HG02759 (cell line): Measurements from ENCODE around the gene SBNO2.
A peak's percentile ranks its signal among the peaks of the same experiment; 100 is the strongest.

Experiments
- ATAC-seq: cut with Tn5 transposase; IDR thresholded peaks from one replicate; pipeline ENCODE4 v1.9.1; 2021; ENCODE audit warnings: mild to moderate bottlenecking, moderate library complexity; ENCODE audit not compliant: unreplicated experiment

The SBNO2 gene

GRCh38 chr19:1074544-1075283, 99.4 kb downstream of the SBNO2 start:
- peak; percentile 58 for ATAC-seq

GRCh38 chr19:1073956-1074517, 100.0 kb downstream of the SBNO2 start:
- ATAC-seq: no peak

GRCh38 chr19:1073063-1073955, 100.8 kb downstream of the SBNO2 start:
- ATAC-seq: no peak

GRCh38 chr19:1072371-1073015, 101.6 kb downstream of the SBNO2 start:
- ATAC-seq: no peak

GRCh38 chr19:1070931-1071791, 102.9 kb downstream of the SBNO2 start:
- ATAC-seq: no peak

GRCh38 chr19:1070576-1070930, 103.5 kb downstream of the SBNO2 start:
- no peak for ATAC-seq

DNA sequence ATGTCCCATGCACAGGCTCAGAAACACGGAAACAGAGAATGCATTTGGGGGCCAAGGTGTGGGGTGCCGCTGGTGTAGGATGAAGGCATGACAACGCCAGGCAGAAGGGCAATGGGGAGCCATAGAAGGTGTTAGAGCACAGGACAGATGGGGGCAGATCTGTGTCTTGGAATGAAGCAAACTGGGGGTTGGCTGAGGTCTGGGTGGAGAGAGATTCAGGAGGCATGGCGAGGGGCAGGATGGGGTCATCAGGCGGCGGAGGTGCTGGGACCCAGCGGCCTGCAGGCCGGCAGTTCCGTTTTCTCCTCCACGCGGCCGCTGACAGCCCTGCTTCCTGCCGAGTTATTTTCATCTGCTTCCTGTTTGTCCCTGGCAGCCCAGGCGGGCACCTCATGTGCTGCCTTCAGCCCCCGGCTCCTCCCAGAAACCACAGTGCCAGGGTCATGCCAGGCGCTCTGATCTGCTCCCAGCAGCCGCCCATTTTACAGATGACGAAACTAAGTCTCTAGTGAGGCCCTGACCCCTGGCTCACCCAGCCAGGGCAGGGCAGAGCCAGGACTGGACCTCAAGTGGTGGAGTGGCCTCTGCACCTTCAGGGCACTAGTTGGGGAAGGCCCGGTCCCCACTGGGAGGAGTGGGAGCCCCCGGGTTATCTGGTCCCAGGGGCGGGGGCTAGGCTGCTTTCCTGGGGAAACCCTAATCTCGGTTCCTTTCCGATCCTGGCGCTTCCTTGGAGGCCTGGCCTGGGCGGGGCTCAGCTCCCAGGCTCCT, 104.9 kb downstream of the SBNO2 start:
- ATAC-seq: no peak

DNA sequence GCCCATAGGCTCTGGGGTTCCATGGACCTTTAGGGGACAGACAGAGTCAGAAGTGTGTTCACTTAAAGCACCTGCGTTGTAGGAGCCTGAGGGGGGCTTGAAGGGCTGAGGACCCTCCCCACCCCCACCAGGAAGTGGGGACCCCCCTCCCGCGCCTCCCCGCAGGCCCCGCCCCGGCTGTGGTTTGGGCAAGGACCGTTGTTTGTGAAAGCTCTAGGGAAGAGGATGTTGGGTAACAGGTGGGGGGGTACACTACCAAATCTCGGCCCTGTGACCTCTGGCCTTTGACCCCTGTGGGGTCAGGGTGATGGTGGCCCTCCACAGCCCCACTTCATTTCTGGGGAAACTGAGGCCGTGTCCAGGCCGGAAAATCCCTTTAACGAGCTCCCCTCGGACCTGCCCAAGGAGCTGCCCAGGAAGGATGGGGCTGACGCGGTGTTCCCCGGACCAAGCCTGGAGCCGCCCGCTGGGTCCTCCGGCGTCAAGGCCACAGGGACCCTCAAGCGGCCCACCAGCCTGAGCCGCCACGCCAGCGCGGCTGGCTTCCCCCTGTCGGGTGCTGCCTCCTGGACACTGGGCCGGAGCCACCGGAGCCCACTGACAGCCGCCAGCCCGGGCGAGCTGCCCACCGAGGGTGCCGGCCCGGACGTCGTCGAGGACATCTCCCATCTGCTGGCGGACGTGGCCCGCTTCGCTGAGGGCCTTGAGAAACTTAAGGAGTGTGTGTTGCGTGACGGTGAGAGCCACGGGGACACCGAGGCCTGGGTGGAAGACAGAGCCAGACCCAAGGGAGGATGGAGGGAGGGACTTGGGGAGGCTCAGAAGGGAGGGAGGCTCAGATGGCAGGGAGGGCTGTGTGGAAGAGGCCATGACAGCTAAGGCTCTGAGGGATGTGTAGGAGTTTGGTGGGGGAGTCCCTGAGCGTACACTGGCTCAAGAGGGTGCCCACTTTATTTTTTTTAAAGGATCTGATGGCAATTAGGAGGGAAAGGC, 105.8 kb downstream of the SBNO2 start:
- ATAC-seq: no peak

GRCh38 chr19:1067341-1067957, 106.6 kb downstream of the SBNO2 start:
- ATAC-seq: no peak

DNA sequence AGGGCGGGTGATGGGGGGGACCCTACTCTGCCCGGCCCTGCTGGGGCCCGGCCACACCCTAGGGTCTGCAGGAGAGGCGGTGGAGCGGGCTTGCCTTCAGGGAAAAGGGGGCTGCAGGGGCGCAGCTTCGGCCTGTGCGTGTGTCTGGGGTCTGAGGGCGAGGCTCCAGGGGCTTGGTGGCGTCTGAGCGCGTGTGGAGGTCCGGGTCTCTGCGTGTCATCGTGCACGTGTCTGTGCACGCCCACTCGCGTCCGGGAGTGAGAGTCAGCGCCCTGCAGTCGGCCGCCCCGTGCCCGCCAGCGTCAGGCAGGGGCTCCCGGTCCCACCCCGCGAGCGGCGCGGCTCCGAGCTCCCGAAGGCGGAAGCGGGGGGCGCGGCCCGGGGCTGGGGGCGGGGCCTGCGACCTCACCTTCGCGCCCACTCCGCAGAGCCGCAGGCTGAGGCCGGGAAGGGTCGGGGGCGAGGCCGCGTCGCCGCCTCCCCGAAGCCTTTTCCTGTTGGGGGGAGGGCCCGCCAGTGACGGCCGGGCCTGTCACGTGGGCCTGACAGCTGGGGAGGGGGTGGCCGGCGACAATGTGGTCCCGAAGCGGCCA, 107.2 kb downstream of the SBNO2 start, which contains the start of gene ARHGAP45:
ARHGAP45 (plus strand) TSS at position 420 of the 593 bp plus-strand sequence. CDS start 239 bp downstream, outside the sequence.
- no peak for ATAC-seq

DNA sequence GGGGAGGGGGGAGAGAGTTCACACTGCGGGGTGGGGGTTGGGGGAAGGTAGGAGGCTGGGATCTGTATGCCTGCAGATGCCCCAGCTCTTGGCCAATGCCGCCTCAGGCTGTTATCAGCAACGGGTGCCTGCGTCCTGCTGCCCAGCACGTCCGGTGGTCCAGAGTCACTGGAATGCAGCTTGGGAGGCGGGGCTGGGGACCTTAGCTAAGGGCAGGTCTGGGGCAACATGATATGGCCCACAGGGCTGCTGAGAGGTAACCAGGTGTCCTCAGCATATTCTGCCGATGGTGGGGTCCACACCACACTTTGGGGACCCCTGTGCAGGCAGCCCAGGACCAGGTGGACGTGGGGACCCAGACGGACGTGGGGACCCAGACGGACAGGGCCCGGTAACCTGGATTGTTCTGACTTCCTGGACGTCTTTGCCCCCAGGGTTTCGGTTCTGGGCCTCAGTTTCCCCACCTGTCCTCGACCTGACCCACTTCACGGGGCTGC, 107.8 kb downstream of the SBNO2 start:
- ATAC-seq: no peak

GRCh38 chr19:1065606-1066109, 108.4 kb downstream of the SBNO2 start:
- no peak for ATAC-seq

DNA sequence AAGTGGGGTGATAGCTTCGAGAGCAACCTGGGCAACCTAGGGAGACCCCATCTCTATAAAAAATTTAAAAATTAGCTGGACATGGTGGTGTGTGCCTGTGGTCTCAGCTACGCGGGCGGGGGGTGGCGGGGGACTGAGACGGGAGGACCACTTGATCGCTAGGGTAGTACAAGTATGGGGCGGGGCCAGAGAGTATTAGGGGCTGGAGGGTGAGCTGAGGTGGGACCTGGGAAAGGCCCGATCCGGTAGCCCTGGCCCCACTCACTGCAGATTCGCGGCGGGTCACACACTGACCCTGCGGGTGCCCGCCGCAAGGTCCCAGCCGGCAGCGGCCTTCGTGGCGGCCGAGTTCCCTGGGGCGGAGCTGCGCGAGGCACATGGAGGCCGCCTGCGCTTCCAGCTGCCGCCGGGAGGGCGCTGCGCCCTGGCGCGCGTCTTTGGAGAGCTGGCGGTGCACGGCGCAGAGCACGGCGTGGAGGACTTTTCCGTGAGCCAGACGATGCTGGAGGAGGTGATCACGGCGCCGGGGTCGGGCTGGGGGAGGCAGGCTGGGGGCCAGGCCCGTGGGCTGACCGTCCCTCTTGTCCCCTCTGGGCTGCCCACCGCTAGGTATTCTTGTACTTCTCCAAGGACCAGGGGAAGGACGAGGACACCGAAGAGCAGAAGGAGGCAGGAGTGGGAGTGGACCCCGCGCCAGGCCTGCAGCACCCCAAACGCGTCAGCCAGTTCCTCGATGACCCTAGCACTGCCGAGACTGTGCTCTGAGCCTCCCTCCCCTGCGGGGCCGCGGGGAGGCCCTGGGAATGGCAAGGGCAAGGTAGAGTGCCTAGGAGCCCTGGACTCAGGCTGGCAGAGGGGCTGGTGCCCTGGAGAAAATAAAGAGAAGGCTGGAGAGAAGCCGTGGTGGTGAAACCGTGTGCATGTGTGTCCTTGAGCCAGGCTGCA, 109.1 kb downstream of the SBNO2 start:
- no peak for ATAC-seq

DNA sequence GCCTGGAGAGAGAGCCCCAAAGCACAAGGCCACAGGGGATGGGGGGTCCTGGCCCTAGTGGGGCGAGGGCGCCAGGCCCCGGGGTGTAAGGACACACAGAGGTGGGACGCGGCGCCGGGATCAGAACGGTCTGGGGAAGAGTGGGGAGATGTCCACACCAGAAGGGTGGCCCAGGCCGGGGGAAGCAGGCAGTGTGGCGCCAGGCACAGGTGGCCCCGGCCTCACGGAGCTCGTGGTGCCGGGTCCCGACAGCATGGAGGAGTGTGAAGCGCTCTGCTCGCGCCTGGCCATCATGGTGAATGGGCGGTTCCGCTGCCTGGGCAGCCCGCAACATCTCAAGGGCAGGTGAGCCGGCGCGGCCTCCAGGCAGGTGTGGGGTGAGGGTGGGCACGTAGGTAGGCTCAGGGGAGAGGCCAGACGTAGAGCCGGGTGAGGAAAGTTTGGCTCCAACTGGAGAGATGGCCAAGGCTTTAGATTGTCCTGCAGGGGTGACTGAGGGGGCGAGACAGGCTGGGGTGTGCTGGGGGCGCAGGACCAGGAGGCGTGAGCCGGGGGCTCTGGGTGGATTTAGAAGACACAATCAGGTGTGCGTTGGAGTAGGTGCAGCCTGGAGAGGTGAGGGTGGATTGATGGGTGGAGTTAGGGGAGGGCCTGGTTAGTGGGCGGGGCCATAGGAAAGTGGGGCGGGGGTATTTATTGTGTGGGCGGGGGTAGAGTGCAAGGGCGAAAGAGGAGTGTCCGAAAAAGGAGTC, 110.0 kb downstream of the SBNO2 start:
- ATAC-seq: no peak
